GM19438 (cell line): ENCODE results near the gene PM20D2.
"Not testable (repeated sequence)": the region's sequence is repeated elsewhere in the genome, so short reads cannot be mapped to it uniquely, and the experiment has no call there.

ENCODE experiments used
- ATAC-seq: cut with Tn5 transposase; IDR thresholded peaks from one replicate; pipeline ENCODE4 v1.9.1; 2021; ENCODE audit warnings: low read depth; ENCODE audit not compliant: unreplicated experiment

PM20D2 gene, protein sequence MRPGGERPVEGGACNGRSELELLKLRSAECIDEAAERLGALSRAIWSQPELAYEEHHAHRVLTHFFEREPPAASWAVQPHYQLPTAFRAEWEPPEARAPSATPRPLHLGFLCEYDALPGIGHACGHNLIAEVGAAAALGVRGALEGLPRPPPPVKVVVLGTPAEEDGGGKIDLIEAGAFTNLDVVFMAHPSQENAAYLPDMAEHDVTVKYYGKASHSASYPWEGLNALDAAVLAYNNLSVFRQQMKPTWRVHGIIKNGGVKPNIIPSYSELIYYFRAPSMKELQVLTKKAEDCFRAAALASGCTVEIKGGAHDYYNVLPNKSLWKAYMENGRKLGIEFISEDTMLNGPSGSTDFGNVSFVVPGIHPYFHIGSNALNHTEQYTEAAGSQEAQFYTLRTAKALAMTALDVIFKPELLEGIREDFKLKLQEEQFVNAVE

GRCh38 chr6:89145956-89146717 lies at the start of gene PM20D2:
PM20D2 (plus strand) TSS chr6:89146055; CDS start chr6:89146145, 90 bp downstream.
- ATAC-seq = peak; percentile 64

GRCh38 chr6:89098461-89098860 lies 47.4 kb upstream of the PM20D2 start:
- ATAC-seq = no peak

- ATAC-seq = no peak
Observed at GRCh38 chr6:89100114-89100513, 45.7 kb upstream of the PM20D2 start.

- ATAC-seq = no peak
Observed at GRCh38 chr6:89110284-89110683, 35.6 kb upstream of the PM20D2 start.

DNA sequence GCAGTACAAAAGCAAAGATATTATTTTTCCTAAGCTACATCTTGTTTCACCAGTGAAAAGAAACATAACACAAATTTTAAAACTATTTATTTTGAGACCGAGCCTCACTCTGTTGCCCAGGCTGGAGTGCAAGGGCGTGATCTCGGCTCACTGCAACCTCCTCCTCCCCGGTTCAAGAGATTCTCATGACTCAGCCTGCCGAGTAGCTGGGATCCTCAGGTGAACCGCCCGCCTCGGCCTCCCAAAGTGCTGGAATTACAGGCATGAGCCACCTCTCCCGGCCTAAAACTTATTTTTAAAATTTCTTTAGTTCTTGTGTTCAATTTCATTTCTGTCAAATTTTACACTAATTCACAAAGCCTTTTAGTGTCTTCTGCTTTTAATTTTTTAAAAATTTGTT lies 33.9 kb upstream of the PM20D2 start:
- no peak for ATAC-seq

GRCh38 chr6:89116702-89117101 lies 29.2 kb upstream of the PM20D2 start:
- ATAC-seq = no peak

GRCh38 chr6:89117211-89118108 lies 28.4 kb upstream of the PM20D2 start, which contains the start of gene SRSF12:
SRSF12 (minus strand) TSS chr6:89118071; CDS start chr6:89117887, 184 bp downstream.
- peak; percentile 72 for ATAC-seq

GRCh38 chr6:89118931-89119330 lies 26.9 kb upstream of the PM20D2 start:
- ATAC-seq = no peak

- ATAC-seq = no peak
Observed at GRCh38 chr6:89120371-89120770, 25.5 kb upstream of the PM20D2 start.

GRCh38 chr6:89121934-89122333 lies 23.9 kb upstream of the PM20D2 start:
- ATAC-seq = no peak

GRCh38 chr6:89122625-89123024 lies 23.2 kb upstream of the PM20D2 start:
- ATAC-seq = peak; percentile 58

DNA sequence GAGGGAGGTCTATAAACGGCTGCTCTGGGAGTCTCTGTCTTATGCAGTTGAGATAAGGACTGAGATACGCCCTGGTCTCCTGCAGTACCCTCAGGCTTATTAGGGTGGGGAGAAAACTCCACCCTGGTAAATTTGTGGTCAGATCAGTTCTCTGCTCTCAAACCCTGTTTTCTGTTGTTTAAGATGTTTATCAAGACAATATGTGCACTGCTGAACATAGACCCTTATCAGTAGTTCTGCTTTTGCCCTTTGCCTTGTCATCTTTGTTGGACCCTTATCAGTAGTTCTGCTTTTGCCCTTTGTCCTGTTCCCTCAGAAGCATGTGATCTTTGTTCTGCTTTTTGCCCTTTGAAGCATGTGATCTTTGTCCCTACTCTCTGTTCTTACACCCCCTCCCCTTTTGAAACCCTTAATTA lies 17.6 kb upstream of the PM20D2 start:
- not testable (repeated sequence) for ATAC-seq

GRCh38 chr6:89131599-89131998 lies 14.3 kb upstream of the PM20D2 start:
- ATAC-seq = no peak

- no peak for ATAC-seq
Observed at GRCh38 chr6:89132057-89132456, 13.8 kb upstream of the PM20D2 start.

- no peak for ATAC-seq
Observed at GRCh38 chr6:89133981-89134380, 11.9 kb upstream of the PM20D2 start.

DNA sequence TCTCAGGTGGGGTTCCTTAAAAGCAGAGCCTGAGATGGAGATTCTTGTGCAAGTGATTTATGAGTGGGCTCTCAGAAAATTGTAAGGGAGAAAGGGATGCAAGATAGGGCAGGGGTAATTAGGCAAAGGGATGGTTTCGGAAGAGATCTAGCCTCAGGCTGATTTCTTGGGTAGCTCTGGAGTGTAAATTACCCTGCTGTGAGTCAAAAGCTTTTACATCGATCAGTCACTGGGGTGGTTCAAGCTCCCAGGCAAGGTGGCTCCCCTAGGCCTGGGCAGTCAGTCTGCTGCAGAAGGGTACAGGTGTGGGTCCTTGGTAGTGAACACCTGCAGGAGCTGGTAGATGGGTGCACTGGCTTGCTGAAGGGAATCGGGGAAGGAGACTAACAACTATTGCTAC lies 11.1 kb upstream of the PM20D2 start:
- no peak for ATAC-seq

DNA sequence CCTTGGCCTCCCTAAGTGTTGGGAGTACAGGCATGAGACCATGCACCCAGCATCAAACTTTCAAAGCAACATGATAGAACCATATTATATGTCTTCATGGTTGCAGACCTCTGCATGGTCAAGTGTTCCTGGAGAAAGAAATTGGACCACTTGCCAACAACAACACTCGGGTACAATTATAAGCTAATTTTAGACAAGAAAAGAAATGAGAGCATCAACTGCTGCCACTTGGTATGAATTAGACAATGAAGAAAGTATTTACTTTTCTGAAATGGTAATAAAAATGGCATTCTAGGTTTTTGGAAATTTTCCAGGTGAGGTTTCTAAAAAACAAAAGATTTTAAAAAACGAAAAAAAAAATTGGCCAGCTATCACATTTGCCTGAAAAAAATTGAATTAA lies 7.7 kb upstream of the PM20D2 start:
- no peak for ATAC-seq

DNA sequence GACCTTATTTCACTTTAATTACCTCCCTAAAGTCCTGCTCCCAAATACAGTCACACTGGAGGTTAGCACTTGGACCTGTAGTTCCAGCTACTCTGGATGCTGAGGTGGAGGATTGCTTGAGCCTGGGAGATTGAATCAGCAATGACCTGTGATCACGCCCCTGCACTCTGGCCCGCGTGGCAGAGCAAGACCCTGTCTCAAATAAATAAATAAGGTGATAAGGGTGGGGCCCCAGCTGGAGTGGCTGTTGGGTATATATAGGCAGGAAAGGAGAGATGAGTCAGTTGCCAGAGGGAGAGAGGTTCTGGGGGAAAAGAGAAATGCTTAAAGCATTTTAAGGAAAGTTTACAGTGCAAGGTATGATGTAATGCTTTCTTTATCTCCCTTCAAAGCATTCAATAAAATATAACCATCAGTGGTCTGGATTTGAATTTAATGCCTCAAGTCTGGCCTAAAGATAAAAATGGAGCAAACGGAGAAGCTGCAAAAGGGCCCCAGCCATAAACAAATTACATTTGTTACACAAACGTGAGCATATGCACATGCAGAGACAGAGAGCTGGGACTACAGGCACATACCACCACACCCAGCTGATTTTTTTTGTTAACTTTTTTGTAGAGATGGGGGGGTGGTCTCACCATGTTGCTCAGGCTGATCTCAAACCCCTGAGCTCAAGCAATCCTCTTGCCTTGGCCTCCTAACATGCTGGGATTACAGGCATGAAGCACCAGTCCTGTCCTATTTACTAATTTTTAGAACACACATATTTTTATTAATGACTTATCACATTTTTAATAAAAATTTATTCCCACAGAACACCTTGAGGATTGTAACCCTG lies 6.1 kb upstream of the PM20D2 start:
- no peak for ATAC-seq

GRCh38 chr6:89140347-89141156 lies 5.3 kb upstream of the PM20D2 start:
- no peak for ATAC-seq
